Colonic mucosa (tissue), 4 donors: ENCODE data around the gene SSR3. TPM values are rescaled to one million over a fixed set of nuclear protein-coding genes. Genes with fewer than 3 reads are reported as not detected.

ENCODE experiments used
- DNase-seq: peaks from one replicate; pipeline ENCODE4 v3.0.0-alpha.2; 2020
- H3K27ac ChIP-seq: fragments of 200-600 bp; one replicate; pipeline ENCODE4 v1.8.0; 2021
- H3K27me3 ChIP-seq: fragments of 200-600 bp; one replicate; pipeline ENCODE4 v1.8.0; 2021
- H3K36me3 ChIP-seq: fragments of 200-600 bp; one replicate; pipeline ENCODE4 v1.8.0; 2021
- H3K4me1 ChIP-seq: fragments of 200-600 bp; one replicate; pipeline ENCODE4 v1.8.0; 2021; ENCODE audit warnings: mild to moderate bottlenecking
- H3K4me3 ChIP-seq: fragments of 200-600 bp; one replicate; pipeline ENCODE4 v1.8.0; 2021
- H3K9ac ChIP-seq, 2 donors: one replicate each; pipeline ENCODE4 v1.7.0; 2013; ENCODE audit warnings: control low read depth in 2 of 2, low read depth in 2 of 2, low read length in 2 of 2
- H3K9me3 ChIP-seq: fragments of 200-600 bp; one replicate; pipeline ENCODE4 v1.8.0; 2021
- intact Hi-C: fragments of 100-400 bp; cut with DNase I; formaldehyde crosslinking; loops from one replicate; pipeline ENCODE4 v1.14.1; 2022
- total RNA-seq, 2 donors: library from RNA; stranded (reverse); fragmentation: NEBNext Ultra II Directional in 1 of 2; extraction: Animal tissue kit (Norgen Biotek cat#: 25700) in 1 of 2; gene quantifications; one replicate each; pipeline ENCODE4 v1.2.1, GENCODE V29; 2021
- TF ChIP-seq, protein P1 (sequence below): fragments of 200-600 bp; IDR thresholded peaks from one replicate; pipeline ENCODE4 v1.8.0; 2022; ENCODE audit warnings: antibody characterized with exemption, mild to moderate bottlenecking
- donor health status: healthy.
- donor health status: DM: no; HTN: no; CAD: no.
- donor health status: DM: no; HTN: no; CAD: no.

The SSR3 gene
- total RNA-seq, 2 donors from 2014 or later, result 134 to 171 TPM

- H3K27me3 ChIP-seq, result no peaks in the 10 kb centered on the region
- H3K27ac ChIP-seq, result no peak overlapping the region
- H3K4me3 ChIP-seq, result no peak overlapping the region
- no peaks in the 10 kb centered on the region for H3K4me1 ChIP-seq
- intact Hi-C loops, result no loop called here
- no peak for DNase-seq
- no peaks in the 10 kb centered on the region for H3K36me3 ChIP-seq
- H3K9ac ChIP-seq, result no peak overlapping the region
- TF ChIP-seq, protein P1, sequence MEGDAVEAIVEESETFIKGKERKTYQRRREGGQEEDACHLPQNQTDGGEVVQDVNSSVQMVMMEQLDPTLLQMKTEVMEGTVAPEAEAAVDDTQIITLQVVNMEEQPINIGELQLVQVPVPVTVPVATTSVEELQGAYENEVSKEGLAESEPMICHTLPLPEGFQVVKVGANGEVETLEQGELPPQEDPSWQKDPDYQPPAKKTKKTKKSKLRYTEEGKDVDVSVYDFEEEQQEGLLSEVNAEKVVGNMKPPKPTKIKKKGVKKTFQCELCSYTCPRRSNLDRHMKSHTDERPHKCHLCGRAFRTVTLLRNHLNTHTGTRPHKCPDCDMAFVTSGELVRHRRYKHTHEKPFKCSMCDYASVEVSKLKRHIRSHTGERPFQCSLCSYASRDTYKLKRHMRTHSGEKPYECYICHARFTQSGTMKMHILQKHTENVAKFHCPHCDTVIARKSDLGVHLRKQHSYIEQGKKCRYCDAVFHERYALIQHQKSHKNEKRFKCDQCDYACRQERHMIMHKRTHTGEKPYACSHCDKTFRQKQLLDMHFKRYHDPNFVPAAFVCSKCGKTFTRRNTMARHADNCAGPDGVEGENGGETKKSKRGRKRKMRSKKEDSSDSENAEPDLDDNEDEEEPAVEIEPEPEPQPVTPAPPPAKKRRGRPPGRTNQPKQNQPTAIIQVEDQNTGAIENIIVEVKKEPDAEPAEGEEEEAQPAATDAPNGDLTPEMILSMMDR, result no peak
- no peaks in the 10 kb centered on the region for H3K9me3 ChIP-seq
These were observed 57.6 kb downstream of the SSR3 start for GRCh38 chr3:156497326-156497725.

DNA sequence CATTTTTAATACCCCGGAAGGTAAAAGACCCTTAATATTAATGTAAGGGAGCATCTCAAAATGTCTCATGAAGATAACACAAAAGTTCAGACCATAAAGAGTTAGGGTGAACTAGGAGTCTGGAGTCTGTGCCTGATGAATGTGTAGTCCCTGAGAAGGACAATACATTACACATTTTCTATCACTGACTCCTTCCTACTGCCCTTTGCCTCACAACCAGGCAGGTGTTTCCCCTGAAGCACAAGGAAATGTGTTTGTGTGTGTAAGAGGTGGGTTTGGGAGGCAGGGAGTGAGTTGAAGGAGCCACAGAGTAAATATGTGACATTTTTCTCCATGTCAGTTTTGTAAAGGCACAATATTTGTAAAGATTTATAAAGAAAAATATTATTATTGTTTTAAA, 59.1 kb downstream of the SSR3 start:
- intact Hi-C loops, result no loop called here
- no peaks in the 10 kb centered on the region for H3K9me3 ChIP-seq
- DNase-seq, result no peak
- H3K9ac ChIP-seq, result no peak overlapping the region
- no peak overlapping the region for H3K4me3 ChIP-seq
- H3K27ac ChIP-seq, result no peak overlapping the region
- H3K27me3 ChIP-seq, result no peaks in the 10 kb centered on the region
- TF ChIP-seq, protein P1, result no peak
- H3K4me1 ChIP-seq, result no peaks in the 10 kb centered on the region
- H3K36me3 ChIP-seq, result no peaks in the 10 kb centered on the region

DNA sequence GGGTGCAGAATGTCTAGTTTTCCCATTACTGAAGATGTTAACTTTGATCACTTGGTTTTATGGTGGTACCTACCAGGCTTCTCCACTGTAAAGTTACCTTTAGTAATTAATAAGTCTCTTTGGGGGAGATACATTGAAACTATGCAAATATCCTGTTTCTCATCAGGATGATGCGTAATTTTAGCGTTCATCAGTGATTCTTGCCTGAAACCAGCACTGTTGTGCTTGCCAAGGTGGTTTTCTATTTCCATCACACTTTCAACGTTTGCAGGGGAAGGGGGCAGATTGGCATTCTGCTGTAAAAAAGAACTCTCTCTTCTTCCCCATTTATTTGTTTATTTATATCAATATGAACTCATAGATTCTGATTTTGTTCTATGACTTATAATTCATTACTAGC, 61.0 kb downstream of the SSR3 start:
- no peak overlapping the region for H3K9ac ChIP-seq
- H3K4me3 ChIP-seq, result no peak overlapping the region
- no peaks in the 10 kb centered on the region for H3K27me3 ChIP-seq
- H3K4me1 ChIP-seq, result no peaks in the 10 kb centered on the region
- intact Hi-C loops, result no loop called here
- H3K36me3 ChIP-seq, result no peaks in the 10 kb centered on the region
- H3K9me3 ChIP-seq, result no peaks in the 10 kb centered on the region
- no peak for DNase-seq
- TF ChIP-seq, protein P1, result no peak
- H3K27ac ChIP-seq, result no peak overlapping the region

GRCh38 chr3:156492801-156493261, 62.1 kb downstream of the SSR3 start:
- no peak overlapping the region for H3K27ac ChIP-seq
- DNase-seq, result no peak
- H3K4me1 ChIP-seq, result no peaks in the 10 kb centered on the region
- no peak overlapping the region for H3K4me3 ChIP-seq
- TF ChIP-seq, protein P1, result no peak
- no peak overlapping the region for H3K9ac ChIP-seq
- H3K27me3 ChIP-seq, result no peaks in the 10 kb centered on the region
- intact Hi-C loops, result no loop called here
- H3K36me3 ChIP-seq, result no peaks in the 10 kb centered on the region
- H3K9me3 ChIP-seq, result no peaks in the 10 kb centered on the region

DNA sequence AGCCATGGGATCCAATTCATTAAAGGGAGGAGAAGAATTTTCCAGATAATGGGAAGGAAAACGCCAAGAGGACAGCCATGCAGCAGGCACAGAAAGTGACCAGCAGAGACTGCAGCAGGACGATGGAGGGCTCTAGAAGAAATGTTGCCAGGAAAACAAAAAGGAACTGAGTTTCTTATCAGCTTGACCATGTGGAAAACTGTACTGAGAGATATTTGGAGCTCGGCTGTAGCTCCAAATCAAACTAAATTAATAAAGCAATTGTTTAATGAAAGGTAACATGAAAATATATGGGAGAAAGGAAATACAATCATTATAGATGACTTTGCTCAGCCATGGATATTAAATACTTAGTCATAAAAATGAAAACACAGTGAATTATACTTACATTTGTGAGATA, 63.7 kb downstream of the SSR3 start:
- Histone ChIP-seq H3K4me1 (no peaks in the 10 kb centered on the region), H3K9me3 (no peaks in the 10 kb centered on the region), H3K27ac (no peak overlapping the region), H3K36me3 (no peaks in the 10 kb centered on the region), H3K27me3 (no peaks in the 10 kb centered on the region), H3K4me3 (no peak overlapping the region), H3K9ac (no peak overlapping the region)
- TF ChIP-seq, protein P1, result no peak
- DNase-seq, result no peak
- intact Hi-C loops, result no loop called here

Other genes starting within 250 kb of the SSR3 start
- gene TIPARP, start 119.5 kb upstream of the SSR3 start, total RNA-seq, result 10 to 100 TPM; 15.2 to 30.2 TPM